ENCODE results near the gene PI4K2A. TPM values are rescaled to one million over a fixed set of nuclear protein-coding genes. Genes with fewer than 3 reads are reported as not detected.

PI4K2A gene
- total and polyA plus RNA-seq, 2 of the 13 experiments (the other 11 are each of a cell fraction or from before 2014, with no cell fraction given): 10.9 to 14.3 TPM

DNA sequence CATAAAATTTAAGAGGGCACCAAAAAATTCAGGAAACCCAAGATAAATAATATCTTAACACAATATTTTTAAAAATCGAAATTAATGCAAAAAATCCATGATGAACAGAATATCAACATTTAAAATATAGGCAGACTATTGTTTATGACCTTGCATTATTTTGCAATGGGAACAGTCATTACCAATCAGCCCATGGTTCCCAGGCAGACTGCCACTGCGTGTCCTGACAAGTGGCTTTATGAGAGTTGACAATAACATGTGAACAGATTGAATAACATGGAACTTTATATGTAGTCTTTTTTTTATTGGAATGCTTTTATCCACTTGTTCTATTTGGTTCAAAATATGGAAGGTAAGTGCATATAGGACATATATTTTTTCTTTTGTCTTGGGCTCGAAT, 49.7 kb downstream of the PI4K2A start:
- Histone ChIP-seq H3K4me2 (ENCODE audit: low read depth, low read length) (no peak overlapping the region), H3K36me3 (replicated peaks in 1 of 2; ENCODE audit: control insufficient read depth in 1 of 2, insufficient read depth in 2 of 2, low read length in 2 of 2) (no peaks in the 10 kb centered on the region), H4K20me1 (ENCODE audit: insufficient read depth, low read length) (no peaks in the 10 kb centered on the region), H3K4me3 (replicated peaks in 1 of 3; ENCODE audit: insufficient read depth in 1 of 3, low read depth in 2 of 3, low read length in 3 of 3) (no peak overlapping the region), H3K9me3 (ENCODE audit: low read length) (no peaks in the 10 kb centered on the region), H3K9ac (ENCODE audit: insufficient read depth, low read depth, low read length) (no peak overlapping the region), H3K27me3 (ENCODE audit: control insufficient read depth in 1 of 2, insufficient read depth in 2 of 2, low read length in 2 of 2) (no peaks in the 10 kb centered on the region; a peak in 1 of 5 replicates), H3K4me1 (ENCODE audit: insufficient read depth, low read length) (peaks cover 25% of the 10 kb centered on the region), H2AFZ (ENCODE audit: low read length) (no peak overlapping the region), H3K27ac (ENCODE audit: extremely low read length, insufficient read depth, low read length) (no peak overlapping the region), H3K79me2 (ENCODE audit: insufficient read depth, low read length) (peaks cover 17% of the 10 kb centered on the region)
- ChIA-PET POLR2A (no interaction called here), CTCF (ENCODE audit: low intra/inter-chr PET ratio, low total read pairs) (no interaction called here)
- no peak for TF ChIP-seq SSRP1 (CRISPR knock-in tag; IDR thresholded peaks at IDR 0.05)
- no peak for TF ChIP-seq ZNF598 (CRISPR knock-in tag; IDR thresholded peaks at IDR 0.05; ENCODE audit: borderline replicate concordance)
- TF ChIP-seq SOX13 (IDR thresholded peaks at IDR 0.05): no peak
- TF ChIP-seq SOX13 (CRISPR knock-in tag; conservative IDR thresholded peaks at IDR 0.05 in 1 of 2, IDR thresholded peaks at IDR 0.05 in 1 of 2): no peak
- TF ChIP-seq KLF12 (CRISPR knock-in tag; IDR thresholded peaks at IDR 0.05; ENCODE audit: borderline replicate concordance): no peak
- TF ChIP-seq ZNF563 (CRISPR knock-in tag; IDR thresholded peaks at IDR 0.05): no peak
- TF ChIP-seq SMAD1 (CRISPR knock-in tag; IDR thresholded peaks at IDR 0.05; ENCODE audit: borderline replicate concordance, low read depth): no peak
- TF ChIP-seq MAFF (IDR thresholded peaks at IDR 0.05; ENCODE audit: low read depth, low read length): no peak
- no peak for TF ChIP-seq ZNF337 (CRISPR knock-in tag; IDR thresholded peaks at IDR 0.05; ENCODE audit: borderline replicate concordance, low read depth)
- TF ChIP-seq SMAD3 (CRISPR knock-in tag; IDR thresholded peaks at IDR 0.05): no peak
- TF ChIP-seq ZNF121 (CRISPR knock-in tag; IDR thresholded peaks at IDR 0.05): no peak
- no peak for TF ChIP-seq ZNF724P (CRISPR knock-in tag; IDR thresholded peaks at IDR 0.05; ENCODE audit: borderline replicate concordance)
- no peak for TF ChIP-seq ZFY (CRISPR knock-in tag; IDR thresholded peaks at IDR 0.05)
- TF ChIP-seq BRCA1 (CRISPR knock-in tag; IDR thresholded peaks at IDR 0.05): no peak
- WGBS (ENCODE audit: low lambda C conversion rate): 64% methylated on average over 3 of the region's 3 CpGs
- intact Hi-C loops (cut with micrococcal nuclease; ENCODE audit: unreplicated experiment) (no loop called here), in situ Hi-C loops (cut with HindIII; ENCODE audit: extremely low pct_ligation_motif_present, low pct_unique_long_range_greater_than_20kb) (no loop called here)
- no peak for FAIRE-seq
- DNase-seq (ENCODE audit: low spot score): no peak
- BruUV-seq (replicated peaks): no TSS peak
- ATAC-seq: no peak
